Left ventricle myocardium inferior (tissue), 1 donor: Measurements from ENCODE around the gene NBEA. TPM values are rescaled to one million over a fixed set of nuclear protein-coding genes. Genes with fewer than 3 reads are reported as not detected.

Source experiments
- DNase-seq: peaks from one replicate; pipeline ENCODE4 v3.0.0-alpha.2; 2020
- H3K27ac ChIP-seq: fragments of 200-600 bp; replicated peaks from 2 replicates; pipeline ENCODE4 v1.8.0; 2021
- H3K27me3 ChIP-seq: fragments of 200-600 bp; 2 replicates; pipeline ENCODE4 v1.8.0; 2021; ENCODE audit warnings: low read depth
- H3K36me3 ChIP-seq: fragments of 200-600 bp; 2 replicates; pipeline ENCODE4 v1.8.0; 2021
- H3K4me1 ChIP-seq: fragments of 200-600 bp; 2 replicates; pipeline ENCODE4 v1.8.0; 2021
- H3K4me3 ChIP-seq: fragments of 200-600 bp; 2 replicates; pipeline ENCODE4 v1.8.0; 2021; ENCODE audit warnings: mild to moderate bottlenecking, moderate library complexity
- H3K9me3 ChIP-seq: fragments of 200-600 bp; replicated peaks from 2 replicates; pipeline ENCODE4 v1.8.0; 2021
- CTCF ChIP-seq: fragments of 200-600 bp; IDR thresholded peaks from 2 replicates; pipeline ENCODE4 v1.8.0; 2021; ENCODE audit warnings: antibody characterized with exemption, mild to moderate bottlenecking, borderline replicate concordance
- intact Hi-C: fragments of 100-400 bp; cut with micrococcal nuclease; formaldehyde crosslinking; loops from one replicate; pipeline ENCODE4 v1.11.0; 2022
- total RNA-seq: library from RNA; stranded (reverse); fragmentation: NEBNext Ultra II Directional; extraction: Animal tissue kit (Norgen Biotek cat#: 25700); gene quantifications from one replicate; pipeline ENCODE4 v1.2.1, GENCODE V29; 2021
- donor health status: DM: no; HTN: yes; CAD: no; lungs with severe emphysema.

Gene NBEA
- total RNA-seq, 1 donor from 2014 or later: 21.0 TPM

DNA sequence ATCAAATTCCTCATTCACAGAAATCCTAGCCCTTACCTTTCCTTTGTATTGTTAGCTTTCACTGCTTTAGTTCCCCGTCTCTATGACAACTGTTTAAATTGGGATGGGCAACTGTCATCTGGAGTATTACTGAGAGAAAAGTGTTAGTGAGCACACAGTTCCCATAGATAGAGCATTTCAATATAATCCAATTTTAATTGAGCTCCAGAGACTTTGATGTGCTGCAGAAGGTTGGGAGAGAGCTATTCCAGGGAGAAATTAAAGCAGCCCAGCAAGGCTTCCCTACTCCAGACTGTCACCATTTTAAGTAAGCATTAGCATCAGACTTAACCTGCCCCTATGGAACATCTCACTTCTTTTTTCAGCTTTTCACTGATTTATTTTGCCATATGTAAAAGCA, 589.5 kb downstream of the NBEA start:
- intact Hi-C loops: no loop called here
- TF ChIP-seq CTCF: no peak
- no peaks in the 10 kb centered on the region for H3K36me3 ChIP-seq
- no peak overlapping the region for H3K27ac ChIP-seq
- H3K4me1 ChIP-seq: peaks cover 14% of the 10 kb centered on the region
- H3K27me3 ChIP-seq: no peaks in the 10 kb centered on the region
- H3K9me3 ChIP-seq: no peaks in the 10 kb centered on the region
- H3K4me3 ChIP-seq: no peak overlapping the region
- DNase-seq: no peak

DNA sequence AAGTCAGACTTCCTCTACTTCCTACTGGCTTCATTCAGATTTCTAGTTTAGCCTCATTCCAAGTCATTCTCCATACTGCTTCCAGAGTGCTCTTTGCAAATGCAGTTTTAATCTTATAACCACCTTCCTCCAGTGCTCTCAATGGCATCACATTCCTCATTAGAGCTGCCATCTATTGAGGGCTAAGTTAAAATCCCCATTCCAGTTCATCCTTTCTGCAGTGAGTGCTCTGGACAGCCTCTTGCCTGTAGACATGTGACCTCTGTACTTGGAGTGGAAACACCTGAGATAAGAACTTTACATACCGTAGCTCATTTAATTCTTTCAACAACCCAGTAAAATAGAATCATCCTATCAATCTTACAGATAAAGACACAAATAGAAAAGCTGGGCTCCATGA, 592.3 kb downstream of the NBEA start:
- no peaks in the 10 kb centered on the region for H3K36me3 ChIP-seq
- H3K4me3 ChIP-seq: no peak overlapping the region
- H3K27me3 ChIP-seq: no peaks in the 10 kb centered on the region
- H3K9me3 ChIP-seq: no peaks in the 10 kb centered on the region
- intact Hi-C loops: no loop called here
- H3K27ac ChIP-seq: no peak overlapping the region
- no peak for TF ChIP-seq CTCF
- no peak for DNase-seq
- peaks cover 13% of the 10 kb centered on the region for H3K4me1 ChIP-seq

DNA sequence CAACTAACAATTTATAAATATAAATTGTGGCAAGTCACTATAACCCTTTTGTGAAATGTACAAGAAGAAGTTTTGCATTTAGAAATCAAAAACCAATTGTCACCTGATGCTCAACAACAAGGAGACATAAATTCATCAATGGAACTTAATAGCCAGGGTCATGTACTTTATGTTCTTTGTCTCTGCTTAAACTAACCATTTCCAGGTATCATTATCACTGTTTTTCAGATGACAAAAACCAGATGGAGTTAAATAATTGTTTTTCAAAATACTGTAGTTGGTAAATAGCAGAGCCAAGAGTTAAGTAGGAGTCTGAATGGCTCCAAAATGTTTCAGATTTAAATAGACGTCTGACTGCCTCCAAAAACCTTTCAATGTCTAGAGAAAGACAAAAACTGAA, 606.7 kb downstream of the NBEA start:
- TF ChIP-seq CTCF: no peak
- H3K9me3 ChIP-seq: no peaks in the 10 kb centered on the region
- intact Hi-C loops: no loop called here
- no peak for DNase-seq
- no peak overlapping the region for H3K27ac ChIP-seq
- no peak overlapping the region for H3K4me3 ChIP-seq
- H3K4me1 ChIP-seq: peaks cover 8% of the 10 kb centered on the region
- no peaks in the 10 kb centered on the region for H3K36me3 ChIP-seq
- H3K27me3 ChIP-seq: no peaks in the 10 kb centered on the region

GRCh38 chr13:35549481-35549880, 607.4 kb downstream of the NBEA start:
- Histone ChIP-seq H3K27me3 (no peaks in the 10 kb centered on the region), H3K4me3 (no peak overlapping the region), H3K4me1 (peaks cover 8% of the 10 kb centered on the region), H3K27ac (no peak overlapping the region), H3K36me3 (no peaks in the 10 kb centered on the region), H3K9me3 (no peaks in the 10 kb centered on the region)
- no peak for TF ChIP-seq CTCF
- no peak for DNase-seq
- intact Hi-C loops: no loop called here

GRCh38 chr13:35552172-35552844, 610.2 kb downstream of the NBEA start:
- no peaks in the 10 kb centered on the region for H3K9me3 ChIP-seq
- H3K4me3 ChIP-seq: no peak overlapping the region
- H3K36me3 ChIP-seq: no peaks in the 10 kb centered on the region
- TF ChIP-seq CTCF: no peak
- H3K27me3 ChIP-seq: no peaks in the 10 kb centered on the region
- DNase-seq: no peak
- intact Hi-C loops: no loop called here
- no peak overlapping the region for H3K27ac ChIP-seq
- H3K4me1 ChIP-seq: peaks cover 8% of the 10 kb centered on the region
